K562 (cell line): ENCODE measurements around the gene DVL3. TPM values are rescaled to one million over a fixed set of nuclear protein-coding genes. Genes with fewer than 3 reads are reported as not detected.

ENCODE experiments used
- DIDO1 ChIP-seq: fragments of 450-650 bp; IDR thresholded peaks from 2 replicates; pipeline ENCODE4 v1.6.1; 2016; ENCODE audit warnings: low read depth, missing biosample characterization, missing genetic modification characterization
- GABPA ChIP-seq: fragments of 200-800 bp; sonication (Bioruptor generic); conservative IDR thresholded peaks from 2 replicates; pipeline ENCODE4 v1.6.1; 2016; ENCODE audit warnings: low read depth, missing genetic modification characterization, missing compliant biosample characterization
- MTF1 ChIP-seq: fragments of 250-450 bp; sonication (Bioruptor Pico); IDR thresholded peaks from 2 replicates; pipeline ENCODE4 v1.9.0; 2021; ENCODE audit warnings: moderate library complexity, mild to moderate bottlenecking, inconsistent platforms, borderline replicate concordance
- MXI1 ChIP-seq: IDR thresholded peaks from 2 replicates; pipeline ENCODE4 v1.6.1; 2011; ENCODE audit warnings: low read depth, mild to moderate bottlenecking, improper control_type of control experiment, low read length
- PCBP1 ChIP-seq: fragments of 200-400 bp; formaldehyde crosslinking; IDR thresholded peaks from 2 replicates; pipeline ENCODE4 v1.6.1; 2018; ENCODE audit warnings: mild to moderate bottlenecking, low read depth, low read length; ENCODE audit not compliant: poor library complexity, severe bottlenecking
- PML ChIP-seq: IDR thresholded peaks from 2 replicates; pipeline ENCODE4 v1.6.1; 2012; ENCODE audit warnings: low read length, inconsistent platforms
- RBM15 ChIP-seq: fragments of 200-400 bp; formaldehyde crosslinking; IDR thresholded peaks from 2 replicates; pipeline ENCODE4 v1.6.1; 2018; ENCODE audit warnings: mild to moderate bottlenecking, low read length, moderate library complexity; ENCODE audit not compliant: insufficient read depth
- SIRT6 ChIP-seq: IDR thresholded peaks from one replicate; pipeline ENCODE4 v1.6.1; 2012; ENCODE audit warnings: low read depth, mild to moderate bottlenecking, control low read depth, inconsistent platforms, low read length, moderate library complexity
- SREBF2 ChIP-seq: sonication (generic); formaldehyde crosslinking; IDR thresholded peaks from 2 replicates; pipeline ENCODE4 v1.4.0; 2020; ENCODE audit warnings: mild to moderate bottlenecking, missing genetic modification reagents
- TCF3 ChIP-seq: sonication (generic); formaldehyde crosslinking; IDR thresholded peaks from 2 replicates; pipeline ENCODE4 v1.4.0; 2020; ENCODE audit warnings: mild to moderate bottlenecking, missing genetic modification reagents
- polyA plus RNA-seq, 8 experiments: library from polyadenylated mRNA; depleted of rRNA in 4 of 8; stranded (reverse) in 5 of 8; unstranded in 3 of 8; fragments of >200 nt; fragmentation: Nextera tagmentation in 2 of 8; fragmentation: Illumina TruSeq in 1 of 8; extraction: Ambion mirVana in 2 of 8; extraction: Trizol in 1 of 8; gene quantifications; 2 replicates each; pipeline versions ENCODE4 v1.2.1 to v1.2.3, GENCODE V29; 2011 to 2014; ENCODE audit warnings: inconsistent platforms in 1 of 8, missing spikeins in 1 of 8
- total RNA-seq, 7 experiments: library from RNA; depleted of rRNA in 6 of 7; stranded (reverse); fragments of >200 nt in 6 of 7; fragmentation: Illumina TruSeq in 2 of 7; extraction: Trizol in 2 of 7; gene quantifications; 2 replicates each; pipeline versions ENCODE4 v1.2.1 to v1.2.3, GENCODE V29; 2011 to 2021; ENCODE audit warnings: low replicate concordance in 1 of 7
- TF ChIP-seq, protein P1 (sequence below): fragments of 450-650 bp; IDR thresholded peaks from 2 replicates; pipeline ENCODE4 v1.6.1; 2016; ENCODE audit warnings: mild to moderate bottlenecking, moderate library complexity
- TF ChIP-seq, protein P2 (sequence below): fragments of 450-650 bp; IDR thresholded peaks from 2 replicates; pipeline ENCODE4 v1.6.1; 2018; ENCODE audit warnings: mild to moderate bottlenecking, low read depth; ENCODE audit not compliant: partially characterized antibody

The DVL3 gene
- total and polyA plus RNA-seq, 9 of the 15 experiments (the other 6 are each of a cell fraction or from before 2014, with no cell fraction given), result 3.1 to 57.9 (median 20.1) TPM

DNA sequence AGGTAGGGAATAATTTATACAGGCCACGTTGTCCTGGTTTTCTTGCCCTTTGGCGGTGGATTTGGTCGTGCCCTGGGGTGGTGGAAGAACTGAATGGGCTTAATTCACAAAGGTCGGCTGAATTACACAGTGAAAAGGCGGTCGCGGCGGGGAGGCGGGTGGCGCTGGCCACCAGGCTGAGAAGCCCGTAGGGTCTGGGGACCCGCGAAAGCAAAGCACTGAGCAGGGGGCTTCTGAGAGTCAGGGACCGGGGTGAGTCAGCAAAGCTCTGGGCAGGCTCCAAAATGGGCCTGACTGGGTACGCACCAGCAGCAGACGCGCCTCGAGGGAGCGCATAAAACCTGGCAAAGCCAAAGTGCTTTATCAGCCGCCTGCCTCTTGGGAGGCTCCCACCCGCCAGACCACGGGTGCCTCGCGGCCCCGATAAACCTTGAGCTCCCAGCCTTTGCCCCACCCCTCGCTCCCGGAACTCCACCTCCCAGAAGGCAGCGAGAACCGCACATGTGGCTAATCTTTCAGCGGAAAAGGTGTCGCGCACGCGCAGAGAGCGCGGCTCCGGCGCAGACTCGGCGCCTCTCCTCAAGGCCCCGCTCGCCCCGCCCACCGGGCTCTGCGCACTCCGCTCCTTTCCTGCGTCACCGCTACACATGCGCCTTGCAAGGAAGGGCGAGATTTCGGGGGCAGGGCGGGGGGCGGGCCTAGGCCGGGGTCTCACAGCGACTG, 30.4 kb downstream of the DVL3 start (continued):
- TF ChIP-seq, protein P1, sequence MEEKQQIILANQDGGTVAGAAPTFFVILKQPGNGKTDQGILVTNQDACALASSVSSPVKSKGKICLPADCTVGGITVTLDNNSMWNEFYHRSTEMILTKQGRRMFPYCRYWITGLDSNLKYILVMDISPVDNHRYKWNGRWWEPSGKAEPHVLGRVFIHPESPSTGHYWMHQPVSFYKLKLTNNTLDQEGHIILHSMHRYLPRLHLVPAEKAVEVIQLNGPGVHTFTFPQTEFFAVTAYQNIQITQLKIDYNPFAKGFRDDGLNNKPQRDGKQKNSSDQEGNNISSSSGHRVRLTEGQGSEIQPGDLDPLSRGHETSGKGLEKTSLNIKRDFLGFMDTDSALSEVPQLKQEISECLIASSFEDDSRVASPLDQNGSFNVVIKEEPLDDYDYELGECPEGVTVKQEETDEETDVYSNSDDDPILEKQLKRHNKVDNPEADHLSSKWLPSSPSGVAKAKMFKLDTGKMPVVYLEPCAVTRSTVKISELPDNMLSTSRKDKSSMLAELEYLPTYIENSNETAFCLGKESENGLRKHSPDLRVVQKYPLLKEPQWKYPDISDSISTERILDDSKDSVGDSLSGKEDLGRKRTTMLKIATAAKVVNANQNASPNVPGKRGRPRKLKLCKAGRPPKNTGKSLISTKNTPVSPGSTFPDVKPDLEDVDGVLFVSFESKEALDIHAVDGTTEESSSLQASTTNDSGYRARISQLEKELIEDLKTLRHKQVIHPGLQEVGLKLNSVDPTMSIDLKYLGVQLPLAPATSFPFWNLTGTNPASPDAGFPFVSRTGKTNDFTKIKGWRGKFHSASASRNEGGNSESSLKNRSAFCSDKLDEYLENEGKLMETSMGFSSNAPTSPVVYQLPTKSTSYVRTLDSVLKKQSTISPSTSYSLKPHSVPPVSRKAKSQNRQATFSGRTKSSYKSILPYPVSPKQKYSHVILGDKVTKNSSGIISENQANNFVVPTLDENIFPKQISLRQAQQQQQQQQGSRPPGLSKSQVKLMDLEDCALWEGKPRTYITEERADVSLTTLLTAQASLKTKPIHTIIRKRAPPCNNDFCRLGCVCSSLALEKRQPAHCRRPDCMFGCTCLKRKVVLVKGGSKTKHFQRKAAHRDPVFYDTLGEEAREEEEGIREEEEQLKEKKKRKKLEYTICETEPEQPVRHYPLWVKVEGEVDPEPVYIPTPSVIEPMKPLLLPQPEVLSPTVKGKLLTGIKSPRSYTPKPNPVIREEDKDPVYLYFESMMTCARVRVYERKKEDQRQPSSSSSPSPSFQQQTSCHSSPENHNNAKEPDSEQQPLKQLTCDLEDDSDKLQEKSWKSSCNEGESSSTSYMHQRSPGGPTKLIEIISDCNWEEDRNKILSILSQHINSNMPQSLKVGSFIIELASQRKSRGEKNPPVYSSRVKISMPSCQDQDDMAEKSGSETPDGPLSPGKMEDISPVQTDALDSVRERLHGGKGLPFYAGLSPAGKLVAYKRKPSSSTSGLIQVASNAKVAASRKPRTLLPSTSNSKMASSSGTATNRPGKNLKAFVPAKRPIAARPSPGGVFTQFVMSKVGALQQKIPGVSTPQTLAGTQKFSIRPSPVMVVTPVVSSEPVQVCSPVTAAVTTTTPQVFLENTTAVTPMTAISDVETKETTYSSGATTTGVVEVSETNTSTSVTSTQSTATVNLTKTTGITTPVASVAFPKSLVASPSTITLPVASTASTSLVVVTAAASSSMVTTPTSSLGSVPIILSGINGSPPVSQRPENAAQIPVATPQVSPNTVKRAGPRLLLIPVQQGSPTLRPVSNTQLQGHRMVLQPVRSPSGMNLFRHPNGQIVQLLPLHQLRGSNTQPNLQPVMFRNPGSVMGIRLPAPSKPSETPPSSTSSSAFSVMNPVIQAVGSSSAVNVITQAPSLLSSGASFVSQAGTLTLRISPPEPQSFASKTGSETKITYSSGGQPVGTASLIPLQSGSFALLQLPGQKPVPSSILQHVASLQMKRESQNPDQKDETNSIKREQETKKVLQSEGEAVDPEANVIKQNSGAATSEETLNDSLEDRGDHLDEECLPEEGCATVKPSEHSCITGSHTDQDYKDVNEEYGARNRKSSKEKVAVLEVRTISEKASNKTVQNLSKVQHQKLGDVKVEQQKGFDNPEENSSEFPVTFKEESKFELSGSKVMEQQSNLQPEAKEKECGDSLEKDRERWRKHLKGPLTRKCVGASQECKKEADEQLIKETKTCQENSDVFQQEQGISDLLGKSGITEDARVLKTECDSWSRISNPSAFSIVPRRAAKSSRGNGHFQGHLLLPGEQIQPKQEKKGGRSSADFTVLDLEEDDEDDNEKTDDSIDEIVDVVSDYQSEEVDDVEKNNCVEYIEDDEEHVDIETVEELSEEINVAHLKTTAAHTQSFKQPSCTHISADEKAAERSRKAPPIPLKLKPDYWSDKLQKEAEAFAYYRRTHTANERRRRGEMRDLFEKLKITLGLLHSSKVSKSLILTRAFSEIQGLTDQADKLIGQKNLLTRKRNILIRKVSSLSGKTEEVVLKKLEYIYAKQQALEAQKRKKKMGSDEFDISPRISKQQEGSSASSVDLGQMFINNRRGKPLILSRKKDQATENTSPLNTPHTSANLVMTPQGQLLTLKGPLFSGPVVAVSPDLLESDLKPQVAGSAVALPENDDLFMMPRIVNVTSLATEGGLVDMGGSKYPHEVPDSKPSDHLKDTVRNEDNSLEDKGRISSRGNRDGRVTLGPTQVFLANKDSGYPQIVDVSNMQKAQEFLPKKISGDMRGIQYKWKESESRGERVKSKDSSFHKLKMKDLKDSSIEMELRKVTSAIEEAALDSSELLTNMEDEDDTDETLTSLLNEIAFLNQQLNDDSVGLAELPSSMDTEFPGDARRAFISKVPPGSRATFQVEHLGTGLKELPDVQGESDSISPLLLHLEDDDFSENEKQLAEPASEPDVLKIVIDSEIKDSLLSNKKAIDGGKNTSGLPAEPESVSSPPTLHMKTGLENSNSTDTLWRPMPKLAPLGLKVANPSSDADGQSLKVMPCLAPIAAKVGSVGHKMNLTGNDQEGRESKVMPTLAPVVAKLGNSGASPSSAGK, result peak; percentile 97
- TF ChIP-seq, protein P2, sequence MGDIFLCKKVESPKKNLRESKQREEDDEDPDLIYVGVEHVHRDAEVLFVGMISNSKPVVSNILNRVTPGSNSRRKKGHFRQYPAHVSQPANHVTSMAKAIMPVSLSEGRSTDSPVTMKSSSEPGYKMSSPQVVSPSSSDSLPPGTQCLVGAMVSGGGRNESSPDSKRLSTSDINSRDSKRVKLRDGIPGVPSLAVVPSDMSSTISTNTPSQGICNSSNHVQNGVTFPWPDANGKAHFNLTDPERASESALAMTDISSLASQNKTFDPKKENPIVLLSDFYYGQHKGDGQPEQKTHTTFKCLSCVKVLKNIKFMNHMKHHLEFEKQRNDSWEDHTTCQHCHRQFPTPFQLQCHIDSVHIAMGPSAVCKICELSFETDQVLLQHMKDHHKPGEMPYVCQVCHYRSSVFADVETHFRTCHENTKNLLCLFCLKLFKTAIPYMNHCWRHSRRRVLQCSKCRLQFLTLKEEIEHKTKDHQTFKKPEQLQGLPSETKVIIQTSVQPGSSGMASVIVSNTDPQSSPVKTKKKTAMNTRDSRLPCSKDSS, result no peak
- peak; percentile 81 for TF ChIP-seq PCBP1
- TF ChIP-seq GABPA (tag), result peak; percentile 63
- TF ChIP-seq TCF3 (CRISPR knock-in tag), result peak; percentile 90
- no peak for TF ChIP-seq DIDO1 (tag)
- no peak for TF ChIP-seq RBM15
- no peak for TF ChIP-seq SIRT6
- TF ChIP-seq MXI1, result peak; percentile 21; the same call in 1 of the 2 replicates
- no peak for TF ChIP-seq SREBF2 (CRISPR knock-in tag)
- TF ChIP-seq PML, result peak; percentile 60
- TF ChIP-seq MTF1 (CRISPR knock-in tag), result no peak
